NCI-H2107 (cell line): ENCODE data around the gene ABCB11.
"Not testable (repeated sequence)": the region's sequence is repeated elsewhere in the genome, so short reads cannot be mapped to it uniquely, and the experiment has no call there.

Experiments used
- DNase-seq: peaks from one replicate; lab custom pipeline; 2025; lab: John Stamatoyannopoulos, UW

The ABCB11 gene

DNA sequence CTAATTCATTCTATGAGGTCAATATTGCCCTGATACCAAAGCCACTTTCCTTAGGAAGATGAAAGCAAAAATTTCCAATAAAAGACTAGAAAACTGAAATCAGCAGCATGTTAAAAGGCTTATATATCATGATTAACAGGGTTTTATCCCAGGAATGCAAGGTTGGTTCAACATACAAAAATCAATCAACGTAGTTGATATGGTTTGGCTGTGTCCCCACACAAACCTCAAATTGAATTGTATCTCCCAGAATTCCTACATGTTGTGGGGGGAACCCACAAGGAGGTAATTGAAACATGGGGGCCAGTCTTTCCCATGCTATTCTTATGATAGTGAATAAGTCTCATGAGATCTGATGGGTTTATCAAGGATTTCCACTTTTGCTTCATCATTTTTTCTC lies 11.7 kb upstream of the ABCB11 start:
- no peak for DNase-seq

- DNase-seq, result no peak
Observed at GRCh38 chr2:169041594-169041993, 10.5 kb upstream of the ABCB11 start.

DNA sequence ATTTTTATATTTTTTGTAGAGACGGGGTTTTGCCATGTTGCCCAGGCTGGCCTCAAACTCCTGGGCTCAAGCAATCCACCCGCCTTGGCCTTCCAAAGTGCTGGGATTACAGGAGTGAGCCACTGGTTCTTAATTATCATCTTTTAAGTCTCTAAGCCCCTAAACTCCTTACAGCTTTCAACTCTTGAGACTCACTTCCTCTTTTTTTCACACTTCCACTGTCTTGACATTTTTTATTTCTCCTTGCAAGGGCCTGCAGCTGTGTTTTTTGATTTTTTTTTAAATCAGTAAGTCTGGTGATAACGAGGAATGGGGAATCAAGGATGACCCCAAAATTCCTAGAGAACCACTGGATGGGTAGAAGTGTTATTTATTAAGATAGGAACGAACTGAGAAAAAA lies 8.6 kb upstream of the ABCB11 start:
- no peak for DNase-seq

GRCh38 chr2:169038338-169038757 lies 7.2 kb upstream of the ABCB11 start:
- DNase-seq, result no peak

DNA sequence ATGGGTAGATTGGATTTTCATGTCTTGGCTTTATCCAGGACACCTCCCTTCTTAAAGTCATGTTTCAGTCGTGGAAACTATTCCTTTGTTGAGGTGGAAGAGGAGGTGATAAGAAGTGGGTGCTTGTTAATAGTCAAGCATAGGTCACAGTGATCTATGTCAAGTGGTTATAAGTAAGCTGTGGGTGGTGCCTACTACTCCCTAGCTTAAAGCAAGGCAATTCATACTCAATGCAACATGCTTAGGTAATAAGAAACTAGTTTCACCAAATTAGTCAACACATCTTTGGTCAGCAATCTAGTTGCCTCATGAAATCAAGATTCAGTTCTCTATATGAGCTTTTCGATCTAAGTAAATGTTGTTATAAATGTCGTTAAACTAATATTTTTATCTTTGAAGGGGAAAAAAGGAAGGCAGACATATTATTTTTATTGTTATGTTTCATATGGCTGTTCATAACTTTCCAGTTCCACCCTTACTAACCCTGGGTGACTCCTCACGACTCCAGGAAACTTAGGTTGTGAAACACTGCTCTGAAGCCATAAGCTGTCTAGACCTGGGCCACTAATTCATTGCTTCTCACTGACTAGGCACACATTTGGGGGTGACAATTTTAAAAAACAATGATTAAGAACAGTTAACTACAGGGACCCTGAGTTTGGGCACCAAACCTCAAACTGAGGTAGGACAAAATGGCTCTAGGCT lies 5.8 kb upstream of the ABCB11 start:
- no peak for DNase-seq

DNA sequence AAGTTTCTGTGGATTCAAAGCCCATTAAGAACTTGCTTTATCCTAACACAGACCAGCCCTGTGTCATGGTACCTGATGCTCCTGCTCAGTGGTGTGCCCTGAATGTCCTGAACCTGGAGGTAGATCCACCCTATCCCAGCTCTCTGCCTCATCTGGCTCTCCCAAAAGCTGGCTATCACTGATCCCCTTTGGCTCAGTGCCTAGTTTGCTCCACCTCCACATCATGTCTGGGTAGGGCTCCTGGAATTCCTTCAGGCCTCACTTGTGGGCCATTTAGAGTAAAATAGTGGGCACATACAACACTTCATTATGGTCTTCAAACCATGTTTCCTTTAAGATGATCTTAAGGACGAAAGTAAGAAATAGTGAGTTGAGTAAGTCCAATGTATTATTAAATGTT lies 4.8 kb upstream of the ABCB11 start:
- DNase-seq, result no peak

DNA sequence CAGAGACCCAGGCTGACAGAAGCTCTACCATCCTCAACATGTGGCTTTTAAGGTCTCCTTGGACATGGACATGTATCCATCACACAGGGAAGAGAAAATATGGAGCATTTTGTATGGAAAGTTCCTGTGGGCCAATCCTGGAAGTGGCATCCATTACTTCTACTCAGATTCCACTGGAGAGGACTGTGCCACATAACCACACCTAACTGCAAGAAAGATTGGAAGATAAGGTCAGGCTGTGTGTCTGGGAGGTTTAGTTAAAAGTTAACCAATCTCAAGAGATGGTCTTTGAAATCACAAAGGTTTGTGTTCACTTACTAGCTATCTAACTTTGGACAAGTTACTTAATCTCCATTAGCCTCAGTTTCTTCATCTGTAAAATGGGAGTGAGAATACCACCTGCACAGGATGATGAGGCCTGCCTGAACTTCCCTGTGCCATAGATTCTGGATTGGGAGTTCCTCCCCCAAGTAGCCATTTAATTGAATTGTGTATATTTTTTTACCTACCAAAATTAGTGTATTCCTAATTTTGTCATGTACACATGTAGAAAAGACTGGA lies 3.9 kb upstream of the ABCB11 start:
- no peak for DNase-seq

GRCh38 chr2:169034256-169034655 lies 3.1 kb upstream of the ABCB11 start:
- DNase-seq, result no peak

GRCh38 chr2:169029341-169029740 lies 1.8 kb downstream of the ABCB11 start:
- DNase-seq, result no peak

DNA sequence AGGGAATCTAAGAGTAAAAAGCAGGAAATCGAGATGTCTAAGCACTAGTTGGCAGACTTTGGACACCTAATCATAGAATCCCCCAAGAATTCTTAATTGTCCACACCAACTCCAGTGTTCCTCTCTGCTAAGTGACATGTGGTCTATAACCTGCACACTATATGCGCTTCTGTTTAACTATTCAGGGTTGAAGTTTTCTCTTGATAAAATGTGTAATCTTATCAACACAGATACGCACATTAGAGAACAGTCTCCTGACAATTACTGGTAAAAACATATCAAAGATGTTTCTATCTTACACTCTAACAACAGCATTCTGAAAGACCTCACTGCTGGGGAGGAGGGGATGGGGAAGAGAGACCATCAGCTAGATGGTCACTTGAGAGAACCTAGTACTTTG lies 3.9 kb downstream of the ABCB11 start:
- no peak for DNase-seq

DNA sequence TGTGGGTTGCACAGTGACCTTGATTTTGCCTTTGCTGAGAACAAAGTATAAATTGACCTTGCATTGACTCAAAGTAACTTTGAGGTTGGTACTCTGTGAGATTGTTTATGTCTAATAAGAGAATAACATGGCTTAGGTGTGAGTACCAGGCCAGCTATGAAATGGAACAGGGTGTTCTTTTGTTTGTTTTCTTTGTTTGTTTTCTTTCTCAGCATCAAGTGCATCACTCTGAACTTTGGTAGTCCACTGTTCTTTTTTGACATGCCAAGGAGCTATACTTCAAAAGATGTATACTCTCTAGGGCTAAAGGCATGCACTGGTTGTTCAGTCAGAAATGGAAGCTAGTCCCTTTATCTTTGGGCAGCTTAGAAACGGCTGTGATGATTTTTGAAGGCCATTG lies 5.1 kb downstream of the ABCB11 start:
- no peak for DNase-seq

GRCh38 chr2:169023161-169023560 lies 8.0 kb downstream of the ABCB11 start:
- no peak for DNase-seq

DNA sequence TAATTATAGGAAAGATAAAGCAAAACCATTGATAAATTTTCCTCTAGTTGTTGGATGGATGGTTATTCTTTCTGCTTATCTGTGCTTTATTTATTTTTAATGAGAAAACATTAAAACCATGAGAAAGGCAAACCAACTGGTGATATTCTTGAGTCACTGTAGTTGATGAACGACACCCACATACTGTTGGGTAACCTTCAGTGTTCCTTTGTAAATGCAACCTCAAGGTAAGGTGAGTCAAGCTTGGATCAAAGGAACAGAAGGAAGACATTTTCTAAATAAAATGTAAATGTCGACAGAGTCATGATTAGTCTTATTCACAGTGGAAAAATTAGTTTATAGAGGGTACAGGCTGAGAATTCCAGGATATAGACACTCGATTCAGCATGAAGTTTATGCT lies 12.7 kb downstream of the ABCB11 start:
- DNase-seq, result no peak

GRCh38 chr2:169015943-169016342 lies 15.2 kb downstream of the ABCB11 start:
- no peak for DNase-seq

- no peak for DNase-seq
Observed at GRCh38 chr2:169014780-169015179, 16.3 kb downstream of the ABCB11 start.

DNA sequence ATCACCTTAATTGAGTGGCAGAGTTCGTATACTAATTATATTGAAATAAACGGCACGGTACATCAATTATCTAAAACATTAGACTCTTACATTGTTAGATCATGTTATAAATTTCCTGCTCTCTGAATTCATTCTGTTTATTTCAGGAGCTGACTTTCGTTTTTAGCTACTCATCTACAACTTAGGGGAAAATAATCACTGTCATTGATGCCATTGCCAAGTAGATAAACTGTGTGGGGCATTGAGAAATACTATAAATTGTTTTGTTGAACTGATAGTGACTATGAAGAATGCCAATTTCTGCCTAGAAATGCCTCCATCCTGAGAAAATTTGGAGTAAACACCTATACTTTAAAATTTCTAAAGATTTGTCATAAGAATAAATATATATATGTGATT lies 17.5 kb downstream of the ABCB11 start:
- no peak for DNase-seq

- DNase-seq, result no peak
Observed at GRCh38 chr2:169012812-169013627, 18.1 kb downstream of the ABCB11 start.

DNA sequence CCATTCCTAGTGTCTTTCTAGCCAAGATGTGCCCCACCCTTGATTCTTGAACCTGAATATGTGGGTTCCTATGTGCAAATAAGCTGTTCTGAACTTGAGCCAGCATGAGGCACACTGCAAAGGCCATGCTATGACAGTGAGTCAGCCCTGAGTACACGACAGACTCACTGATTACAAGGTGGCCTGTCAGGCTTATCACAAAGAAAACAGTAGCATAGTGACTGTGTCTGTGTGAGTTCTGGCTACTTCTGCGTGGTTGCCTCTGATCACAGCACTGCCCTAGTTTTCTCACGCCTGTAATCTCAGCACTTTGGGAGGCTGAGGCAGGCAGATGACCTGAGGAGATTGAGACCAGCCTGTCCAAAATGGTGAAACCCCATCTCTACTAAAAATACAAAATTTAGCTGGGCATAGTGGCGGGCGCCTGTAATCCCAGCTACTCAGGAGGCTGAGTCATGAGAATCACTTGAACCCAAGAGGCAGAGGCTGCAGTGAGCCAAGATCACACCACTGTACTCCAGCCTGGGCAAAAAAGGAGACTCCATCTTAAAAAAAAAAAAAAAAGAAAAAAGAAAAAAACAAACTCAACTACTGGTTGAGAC lies 18.8 kb downstream of the ABCB11 start:
- not testable (repeated sequence) for DNase-seq

DNA sequence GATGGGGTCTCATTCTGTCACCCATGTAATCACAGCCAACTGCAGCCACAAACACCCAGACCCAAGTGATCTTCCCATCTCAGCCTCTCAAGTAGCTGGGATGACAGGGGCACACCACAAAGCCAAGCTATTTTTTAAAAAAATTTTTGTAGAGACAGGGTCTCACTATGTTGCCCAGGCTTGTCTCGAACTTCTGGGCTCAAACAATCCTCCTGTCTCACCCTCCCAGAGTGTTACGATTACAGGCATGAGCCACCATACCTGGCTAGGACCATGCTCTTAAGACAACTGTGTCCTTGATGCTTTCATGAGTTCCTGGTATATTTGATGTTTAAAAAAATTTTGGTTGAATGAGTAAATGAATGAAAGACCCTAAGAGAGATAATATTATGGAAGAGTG lies 19.4 kb downstream of the ABCB11 start:
- DNase-seq, result no peak

GRCh38 chr2:169010633-169011460 lies 20.3 kb downstream of the ABCB11 start:
- DNase-seq, result no peak

DNA sequence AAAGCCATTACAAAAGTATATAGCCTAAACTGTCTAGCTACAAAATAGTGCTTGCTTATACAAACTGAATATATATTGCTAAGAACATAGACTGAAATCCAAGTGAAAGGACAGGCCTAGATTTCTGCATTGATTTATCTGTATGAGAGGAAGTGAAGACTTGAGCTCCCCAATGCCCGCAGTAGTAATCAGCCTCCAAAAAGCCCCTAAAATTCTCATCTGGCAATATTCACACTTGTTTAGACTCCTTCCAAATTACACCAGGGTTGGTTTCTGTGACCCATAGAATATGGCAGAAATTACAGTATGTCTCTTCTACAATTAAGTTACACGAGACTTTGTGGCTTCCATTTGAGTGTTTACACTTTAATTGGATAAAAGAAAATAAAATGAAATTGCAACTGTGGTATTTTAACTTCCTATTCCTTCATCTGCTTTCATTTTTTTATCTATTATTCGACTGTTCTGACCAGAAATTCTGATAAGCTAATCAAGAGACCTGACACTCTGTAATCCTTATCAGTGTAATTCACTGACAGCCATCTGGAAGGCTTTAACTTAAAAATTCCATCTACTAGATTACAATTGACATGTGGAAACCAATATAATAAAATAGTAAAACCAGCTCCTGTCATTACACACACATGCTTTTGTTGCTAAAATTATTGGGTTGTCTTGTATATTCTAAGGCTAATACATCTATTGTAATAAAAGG lies 21.1 kb downstream of the ABCB11 start:
- no peak for DNase-seq
